Lower lobe of right lung (tissue), 2 donors: ENCODE data around the gene PIAS1. TPM values are rescaled to one million over a fixed set of nuclear protein-coding genes. Genes with fewer than 3 reads are reported as not detected.

Experiments
- ATAC-seq, 2 donors: fragments of 200-7000 bp; cut with Tn5 transposase; one replicate each; pipeline ENCODE4 v1.9.1; 2020 to 2022; ENCODE audit warnings: mild to moderate bottlenecking in 2 of 2, moderate library complexity in 2 of 2
- DNase-seq: peaks from one replicate; pipeline ENCODE4 v3.0.0-alpha.2; 2020
- H3K27ac ChIP-seq: fragments of 200-600 bp; one replicate; pipeline ENCODE4 v1.8.0; 2022
- H3K27me3 ChIP-seq: fragments of 200-600 bp; one replicate; pipeline ENCODE4 v1.8.0; 2022; ENCODE audit warnings: low read depth
- H3K36me3 ChIP-seq: fragments of 200-600 bp; one replicate; pipeline ENCODE4 v1.8.0; 2022; ENCODE audit warnings: mild to moderate bottlenecking
- H3K4me1 ChIP-seq: fragments of 200-600 bp; one replicate; pipeline ENCODE4 v1.8.0; 2022
- H3K4me3 ChIP-seq: fragments of 200-600 bp; one replicate; pipeline ENCODE4 v1.8.0; 2022; ENCODE audit warnings: mild to moderate bottlenecking
- H3K9me3 ChIP-seq: fragments of 200-600 bp; one replicate; pipeline ENCODE4 v1.8.0; 2022
- CTCF ChIP-seq: fragments of 200-600 bp; IDR thresholded peaks from one replicate; pipeline ENCODE4 v1.8.0; 2022; ENCODE audit warnings: antibody characterized with exemption, mild to moderate bottlenecking
- intact Hi-C: fragments of 100-400 bp; cut with DNase I; formaldehyde crosslinking; loops from one replicate; pipeline ENCODE4 v1.11.0; 2022
- total RNA-seq: library from RNA; stranded (reverse); fragmentation: NEBNext Ultra II Directional; extraction: Animal tissue kit (Norgen Biotek cat#: 25700); gene quantifications from one replicate; pipeline ENCODE4 v1.2.1, GENCODE V29; 2021
- donor health status: DM: no; HTN: yes; CAD: no; lungs with severe emphysema.

The PIAS1 gene
- total RNA-seq, 1 donor from 2014 or later = 73.1 TPM

- H3K36me3 ChIP-seq = no peaks in the 10 kb centered on the region
- no peak overlapping the region for H3K4me3 ChIP-seq
- ATAC-seq = no peak
- H3K27ac ChIP-seq = no peak overlapping the region
- no peaks in the 10 kb centered on the region for H3K27me3 ChIP-seq
- no peak for DNase-seq
- intact Hi-C loops = no loop called here
- H3K4me1 ChIP-seq = peaks cover 23% of the 10 kb centered on the region
- TF ChIP-seq CTCF = no peak
- H3K9me3 ChIP-seq = no peaks in the 10 kb centered on the region
Observed at GRCh38 chr15:68028888-68029207, 25.3 kb upstream of the PIAS1 start.

- intact Hi-C loops = no loop called here
- H3K9me3 ChIP-seq = no peaks in the 10 kb centered on the region
- ATAC-seq = no peak
- H3K4me1 ChIP-seq = peaks cover 23% of the 10 kb centered on the region
- DNase-seq = no peak
- no peak overlapping the region for H3K27ac ChIP-seq
- H3K27me3 ChIP-seq = no peaks in the 10 kb centered on the region
- H3K4me3 ChIP-seq = no peak overlapping the region
- TF ChIP-seq CTCF = no peak
- H3K36me3 ChIP-seq = no peaks in the 10 kb centered on the region
Observed at GRCh38 chr15:68029959-68030358, 24.2 kb upstream of the PIAS1 start.

- Histone ChIP-seq H3K27ac (no peak overlapping the region), H3K4me1 (peaks cover 23% of the 10 kb centered on the region), H3K27me3 (no peaks in the 10 kb centered on the region), H3K4me3 (no peak overlapping the region), H3K9me3 (no peaks in the 10 kb centered on the region), H3K36me3 (no peaks in the 10 kb centered on the region)
- intact Hi-C loops = no loop called here
- no peak for TF ChIP-seq CTCF
- no peak for DNase-seq
- peak; percentile 50 to 57 for ATAC-seq
Observed at GRCh38 chr15:68031404-68031803, 22.7 kb upstream of the PIAS1 start.

- H3K36me3 ChIP-seq = no peaks in the 10 kb centered on the region
- H3K9me3 ChIP-seq = no peaks in the 10 kb centered on the region
- DNase-seq (no peak), ATAC-seq (peak in 1 of 2 donors; percentile 19)
- no peaks in the 10 kb centered on the region for H3K27me3 ChIP-seq
- H3K4me3 ChIP-seq = no peak overlapping the region
- H3K4me1 ChIP-seq = peaks cover 19% of the 10 kb centered on the region
- no peak overlapping the region for H3K27ac ChIP-seq
- intact Hi-C loops = no loop called here
- TF ChIP-seq CTCF = no peak
Observed at GRCh38 chr15:68032672-68033071, 21.4 kb upstream of the PIAS1 start.

- TF ChIP-seq CTCF = no peak
- Histone ChIP-seq H3K4me1 (peaks cover 19% of the 10 kb centered on the region), H3K9me3 (no peaks in the 10 kb centered on the region), H3K27me3 (no peaks in the 10 kb centered on the region), H3K27ac (no peak overlapping the region), H3K4me3 (no peak overlapping the region), H3K36me3 (no peaks in the 10 kb centered on the region)
- intact Hi-C loops = no loop called here
- DNase-seq = no peak
- no peak for ATAC-seq
Observed at GRCh38 chr15:68034081-68034480, 20.0 kb upstream of the PIAS1 start.

DNA sequence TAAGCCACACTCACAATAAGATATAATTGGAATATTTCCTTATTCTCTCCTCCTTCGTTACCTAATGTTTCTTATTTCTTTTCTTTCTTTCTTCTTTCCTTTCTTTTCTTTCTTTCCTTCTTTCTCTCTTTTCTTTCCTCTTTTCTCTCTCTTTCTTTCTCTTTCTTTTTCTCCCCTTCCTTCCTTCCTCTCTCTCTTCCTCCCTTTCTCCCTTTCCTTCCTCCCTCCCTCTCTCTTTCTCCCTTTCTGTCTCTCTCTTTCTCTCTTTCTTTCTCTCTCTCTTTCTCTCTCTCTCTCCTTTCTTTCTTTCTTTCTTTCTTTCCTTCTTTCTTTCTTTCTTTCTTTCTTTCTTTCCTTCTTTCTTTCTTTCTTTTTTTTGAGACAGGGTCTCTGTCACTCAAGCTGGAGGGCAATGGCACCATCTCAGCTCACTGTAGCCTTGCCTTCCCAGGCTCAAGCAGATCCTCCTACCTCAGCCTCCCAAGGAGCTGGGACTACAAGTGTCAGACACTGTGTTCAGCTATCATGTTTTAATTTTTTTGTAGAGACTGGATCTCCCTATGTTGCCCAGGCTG lies 19.3 kb upstream of the PIAS1 start:
- intact Hi-C loops = no loop called here
- no peaks in the 10 kb centered on the region for H3K27me3 ChIP-seq
- no peak for TF ChIP-seq CTCF
- no peaks in the 10 kb centered on the region for H3K36me3 ChIP-seq
- H3K9me3 ChIP-seq = no peaks in the 10 kb centered on the region
- DNase-seq = no peak
- H3K4me3 ChIP-seq = no peak overlapping the region
- H3K4me1 ChIP-seq = peaks cover 19% of the 10 kb centered on the region
- no peak overlapping the region for H3K27ac ChIP-seq
- no peak for ATAC-seq
